ENCODE data around the gene APH1A. TPM values are rescaled to one million over a fixed set of nuclear protein-coding genes. Genes with fewer than 3 reads are reported as not detected.

Gene APH1A
- total RNA-seq, 1 experiment from 2014 or later = 109 TPM

- DNase-seq (ENCODE audit: low read depth, low spot score) (no peak), ATAC-seq (peak; percentile 81)
- no peaks in the 10 kb centered on the region for H4K20me1 ChIP-seq (ENCODE audit: insufficient read depth)
- H3K9ac ChIP-seq (ENCODE audit: low read length) = no peak overlapping the region
- TF ChIP-seq, protein P1, sequence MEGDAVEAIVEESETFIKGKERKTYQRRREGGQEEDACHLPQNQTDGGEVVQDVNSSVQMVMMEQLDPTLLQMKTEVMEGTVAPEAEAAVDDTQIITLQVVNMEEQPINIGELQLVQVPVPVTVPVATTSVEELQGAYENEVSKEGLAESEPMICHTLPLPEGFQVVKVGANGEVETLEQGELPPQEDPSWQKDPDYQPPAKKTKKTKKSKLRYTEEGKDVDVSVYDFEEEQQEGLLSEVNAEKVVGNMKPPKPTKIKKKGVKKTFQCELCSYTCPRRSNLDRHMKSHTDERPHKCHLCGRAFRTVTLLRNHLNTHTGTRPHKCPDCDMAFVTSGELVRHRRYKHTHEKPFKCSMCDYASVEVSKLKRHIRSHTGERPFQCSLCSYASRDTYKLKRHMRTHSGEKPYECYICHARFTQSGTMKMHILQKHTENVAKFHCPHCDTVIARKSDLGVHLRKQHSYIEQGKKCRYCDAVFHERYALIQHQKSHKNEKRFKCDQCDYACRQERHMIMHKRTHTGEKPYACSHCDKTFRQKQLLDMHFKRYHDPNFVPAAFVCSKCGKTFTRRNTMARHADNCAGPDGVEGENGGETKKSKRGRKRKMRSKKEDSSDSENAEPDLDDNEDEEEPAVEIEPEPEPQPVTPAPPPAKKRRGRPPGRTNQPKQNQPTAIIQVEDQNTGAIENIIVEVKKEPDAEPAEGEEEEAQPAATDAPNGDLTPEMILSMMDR (IDR thresholded peaks at IDR 0.05 in 2 of 3, conservative IDR thresholded peaks at IDR 0.05 in 1 of 3; ENCODE audit: borderline replicate concordance in 1 of 3, insufficient read depth in 1 of 3, low read depth in 2 of 3, low read length in 2 of 3) = peak; percentile 52 to 76 (median 61)
- TF ChIP-seq SRF (IDR thresholded peaks at IDR 0.05; ENCODE audit: low read depth) = no peak
- TF ChIP-seq RAD21 (IDR thresholded peaks at IDR 0.05; ENCODE audit: low read depth) = peak; percentile 71
- RAD21 ChIA-PET (ENCODE audit: low non-redundant PET in 1 of 2, low total read pairs in 2 of 2, uncharacterized antibody in 2 of 2, unreplicated experiment in 2 of 2) = interaction anchor here in 1 of 2 experiments (1.3 kb wide), 1 partner anchor 25 kb away, joined by 6 read pairs; no protein-coding TSS in a partner anchor
- BruUV-seq (replicated peaks) = no TSS peak
- H3K27ac ChIP-seq (ENCODE audit: low read depth, low read length) = no peak overlapping the region
- no peaks in the 10 kb centered on the region for H3K4me1 ChIP-seq (ENCODE audit: control insufficient read depth in 1 of 2, insufficient read depth in 2 of 2, low read length in 2 of 2)
- POLR2A ChIA-PET = no interaction called here
- intact Hi-C loops (cut with micrococcal nuclease) = loop anchor here (1.0 kb wide), 1 partner anchor 25 kb away; no protein-coding TSS in a partner anchor
- H3K9me2 ChIP-seq (ENCODE audit: insufficient read depth) = no peaks in the 10 kb centered on the region
- H3K4me3 ChIP-seq (replicated peaks in 1 of 2; ENCODE audit: low read depth in 1 of 2, low read length in 2 of 2) = no peak overlapping the region
- peak overlapping the region; percentile 6 for H2AFZ ChIP-seq (ENCODE audit: low read depth, low read length, poor library complexity, severe bottlenecking)
- H3K36me3 ChIP-seq (ENCODE audit: control insufficient read depth in 1 of 2, insufficient read depth in 2 of 2, low read length in 2 of 2) = no peaks in the 10 kb centered on the region
- no peaks in the 10 kb centered on the region for H3K9me3 ChIP-seq (ENCODE audit: control insufficient read depth in 1 of 2, insufficient read depth in 1 of 2, low read depth in 1 of 2, low read length in 2 of 2)
- no peaks in the 10 kb centered on the region for H3K79me2 ChIP-seq (ENCODE audit: insufficient read depth, low read length)
- H3K4me2 ChIP-seq (ENCODE audit: low read length) = no peak overlapping the region
- peaks cover 2% of the 10 kb centered on the region; the same call in 1 of the 2 replicates for H3K27me3 ChIP-seq (ENCODE audit: insufficient read depth, low read length)
- CTCF ChIA-PET = interaction anchor here (0.6 to 2.1 kb wide), 5 partner anchors 9 to 94 kb away, joined by 3 to 18 read pairs (median 3); partner anchors contain the start of gene C1orf54
Observed at GRCh38 chr1:150281221-150281757, 12.5 kb upstream of the APH1A start.

GRCh38 chr1:150280138-150280707 is 11.4 kb upstream of the APH1A start:
- no peak overlapping the region for H3K4me2 ChIP-seq (ENCODE audit: low read length)
- H3K9ac ChIP-seq (ENCODE audit: low read length) = no peak overlapping the region
- H3K9me3 ChIP-seq (ENCODE audit: control insufficient read depth in 1 of 2, insufficient read depth in 1 of 2, low read depth in 1 of 2, low read length in 2 of 2) = no peaks in the 10 kb centered on the region
- H3K27me3 ChIP-seq (ENCODE audit: insufficient read depth, low read length) = no peaks in the 10 kb centered on the region
- intact Hi-C loops (cut with micrococcal nuclease) = no loop called here
- RAD21 ChIA-PET (ENCODE audit: low non-redundant PET in 1 of 2, low total read pairs in 2 of 2, uncharacterized antibody in 2 of 2, unreplicated experiment in 2 of 2) = no interaction called here
- H2AFZ ChIP-seq (ENCODE audit: low read depth, low read length, poor library complexity, severe bottlenecking) = no peak overlapping the region
- H3K9me2 ChIP-seq (ENCODE audit: insufficient read depth) = no peaks in the 10 kb centered on the region
- TF ChIP-seq EZH2 (IDR thresholded peaks at IDR 0.05) (no peak), POLR2AphosphoS5 (IDR thresholded peaks at IDR 0.05; ENCODE audit: low read depth, low read length) (no peak), SP1 (IDR thresholded peaks at IDR 0.05; ENCODE audit: low read depth) (no peak), SRF (IDR thresholded peaks at IDR 0.05; ENCODE audit: low read depth) (no peak), ZNF274 (IDR thresholded peaks at IDR 0.05; ENCODE audit: low read depth, low read length) (no peak), ELF1 (IDR thresholded peaks at IDR 0.05; ENCODE audit: borderline replicate concordance, low read depth) (no peak), YY1 (IDR thresholded peaks at IDR 0.05; ENCODE audit: extremely low read depth, insufficient replicate concordance, low read depth, low read length) (no peak), JUND (IDR thresholded peaks at IDR 0.05) (no peak), FOSL1 (IDR thresholded peaks at IDR 0.05; ENCODE audit: low read depth) (no peak)
- TF ChIP-seq, protein P2, sequence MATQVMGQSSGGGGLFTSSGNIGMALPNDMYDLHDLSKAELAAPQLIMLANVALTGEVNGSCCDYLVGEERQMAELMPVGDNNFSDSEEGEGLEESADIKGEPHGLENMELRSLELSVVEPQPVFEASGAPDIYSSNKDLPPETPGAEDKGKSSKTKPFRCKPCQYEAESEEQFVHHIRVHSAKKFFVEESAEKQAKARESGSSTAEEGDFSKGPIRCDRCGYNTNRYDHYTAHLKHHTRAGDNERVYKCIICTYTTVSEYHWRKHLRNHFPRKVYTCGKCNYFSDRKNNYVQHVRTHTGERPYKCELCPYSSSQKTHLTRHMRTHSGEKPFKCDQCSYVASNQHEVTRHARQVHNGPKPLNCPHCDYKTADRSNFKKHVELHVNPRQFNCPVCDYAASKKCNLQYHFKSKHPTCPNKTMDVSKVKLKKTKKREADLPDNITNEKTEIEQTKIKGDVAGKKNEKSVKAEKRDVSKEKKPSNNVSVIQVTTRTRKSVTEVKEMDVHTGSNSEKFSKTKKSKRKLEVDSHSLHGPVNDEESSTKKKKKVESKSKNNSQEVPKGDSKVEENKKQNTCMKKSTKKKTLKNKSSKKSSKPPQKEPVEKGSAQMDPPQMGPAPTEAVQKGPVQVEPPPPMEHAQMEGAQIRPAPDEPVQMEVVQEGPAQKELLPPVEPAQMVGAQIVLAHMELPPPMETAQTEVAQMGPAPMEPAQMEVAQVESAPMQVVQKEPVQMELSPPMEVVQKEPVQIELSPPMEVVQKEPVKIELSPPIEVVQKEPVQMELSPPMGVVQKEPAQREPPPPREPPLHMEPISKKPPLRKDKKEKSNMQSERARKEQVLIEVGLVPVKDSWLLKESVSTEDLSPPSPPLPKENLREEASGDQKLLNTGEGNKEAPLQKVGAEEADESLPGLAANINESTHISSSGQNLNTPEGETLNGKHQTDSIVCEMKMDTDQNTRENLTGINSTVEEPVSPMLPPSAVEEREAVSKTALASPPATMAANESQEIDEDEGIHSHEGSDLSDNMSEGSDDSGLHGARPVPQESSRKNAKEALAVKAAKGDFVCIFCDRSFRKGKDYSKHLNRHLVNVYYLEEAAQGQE (IDR thresholded peaks at IDR 0.05; ENCODE audit: low read depth) = no peak
- TF ChIP-seq, protein P3, sequence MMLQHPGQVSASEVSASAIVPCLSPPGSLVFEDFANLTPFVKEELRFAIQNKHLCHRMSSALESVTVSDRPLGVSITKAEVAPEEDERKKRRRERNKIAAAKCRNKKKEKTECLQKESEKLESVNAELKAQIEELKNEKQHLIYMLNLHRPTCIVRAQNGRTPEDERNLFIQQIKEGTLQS (IDR thresholded peaks at IDR 0.05) = no peak
- POLR2A ChIA-PET = no interaction called here
- ATAC-seq = no peak
- no TSS peak for BruUV-seq (replicated peaks)
- H3K27ac ChIP-seq (ENCODE audit: low read depth, low read length) = no peak overlapping the region
- CTCF ChIA-PET = no interaction called here
- no peaks in the 10 kb centered on the region for H3K36me3 ChIP-seq (ENCODE audit: control insufficient read depth in 1 of 2, insufficient read depth in 2 of 2, low read length in 2 of 2)
- no peaks in the 10 kb centered on the region for H3K79me2 ChIP-seq (ENCODE audit: insufficient read depth, low read length)
- no peak for DNase-seq (ENCODE audit: low read depth, low spot score)
- H3K4me1 ChIP-seq (ENCODE audit: control insufficient read depth in 1 of 2, insufficient read depth in 2 of 2, low read length in 2 of 2) = no peaks in the 10 kb centered on the region
- H4K20me1 ChIP-seq (ENCODE audit: insufficient read depth) = no peaks in the 10 kb centered on the region
- H3K4me3 ChIP-seq (replicated peaks in 1 of 2; ENCODE audit: low read depth in 1 of 2, low read length in 2 of 2) = no peak overlapping the region
